Neuronal stem cell (in vitro differentiated cells): ENCODE measurements around the gene CCDC9B.

ENCODE experiments used
- DNase-seq: peaks from one replicate; pipeline ENCODE4 v3.0.0-alpha.2; 2013; ENCODE audit warnings: low spot score
- H2AFZ ChIP-seq: one replicate; pipeline ENCODE4 v1.6.1; 2013; ENCODE audit warnings: mild to moderate bottlenecking, low read length, inconsistent platforms
- H2AK5ac ChIP-seq: 2 replicates; pipeline ENCODE4 v1.6.1; 2013; ENCODE audit warnings: low read depth, mild to moderate bottlenecking, inconsistent platforms, low read length, moderate library complexity, mixed read lengths
- H2BK120ac ChIP-seq: 2 replicates; pipeline ENCODE4 v1.6.1; 2013; ENCODE audit warnings: low read depth, mild to moderate bottlenecking, inconsistent platforms, low read length, moderate library complexity, mixed read lengths
- H2BK12ac ChIP-seq: one replicate; pipeline ENCODE4 v1.6.1; 2013; ENCODE audit warnings: low read length, inconsistent platforms
- H2BK15ac ChIP-seq: 2 replicates; pipeline ENCODE4 v1.6.1; 2013; ENCODE audit warnings: mild to moderate bottlenecking, low read length, inconsistent platforms, mixed read lengths
- H2BK5ac ChIP-seq: one replicate; pipeline ENCODE4 v1.6.1; 2013; ENCODE audit warnings: inconsistent platforms, mild to moderate bottlenecking, low read length, moderate library complexity
- H3K14ac ChIP-seq: one replicate; pipeline ENCODE4 v1.6.1; 2013; ENCODE audit warnings: low read length, inconsistent platforms
- H3K18ac ChIP-seq: 2 replicates; pipeline ENCODE4 v1.6.1; 2013; ENCODE audit warnings: low read length, inconsistent platforms
- H3K23ac ChIP-seq: 2 replicates; pipeline ENCODE4 v1.6.1; 2013; ENCODE audit warnings: low read depth, mild to moderate bottlenecking, mixed read lengths, low read length, inconsistent platforms; ENCODE audit not compliant: poor library complexity
- H3K27ac ChIP-seq: replicated peaks from 3 replicates; pipeline ENCODE4 v1.5.1; 2013; ENCODE audit warnings: low read length, inconsistent platforms
- H3K27me3 ChIP-seq, 3 experiments: 2 replicates each; pipeline ENCODE4 v1.6.1; 2013; ENCODE audit warnings: low read length in 3 of 3, mild to moderate bottlenecking in 2 of 3, inconsistent platforms in 1 of 3, low read depth in 1 of 3, mixed read lengths in 1 of 3, moderate library complexity in 1 of 3; ENCODE audit not compliant: control insufficient read depth in 3 of 3, insufficient read depth in 3 of 3
- H3K36me3 ChIP-seq, 2 donors: replicated peaks in 1 of 2; 2 replicates each; pipeline ENCODE4 v1.6.1; 2013; ENCODE audit warnings: low read length in 2 of 2; ENCODE audit not compliant: control insufficient read depth in 2 of 2, insufficient read depth in 2 of 2
- H3K4ac ChIP-seq: 2 replicates; pipeline ENCODE4 v1.6.1; 2013; ENCODE audit warnings: inconsistent platforms, mild to moderate bottlenecking, low read length, moderate library complexity
- H3K4me1 ChIP-seq, 2 donors: 1 replicate in 1 of 2; 2 replicates in 1 of 2; pipeline ENCODE4 v1.6.1; 2013; ENCODE audit warnings: low read length in 2 of 2, low read depth in 1 of 2; ENCODE audit not compliant: control insufficient read depth in 2 of 2, insufficient read depth in 1 of 2
- H3K4me2 ChIP-seq: one replicate; pipeline ENCODE4 v1.6.1; 2013; ENCODE audit warnings: mild to moderate bottlenecking, low read length, inconsistent platforms; ENCODE audit not compliant: insufficient read depth, poor library complexity, severe bottlenecking
- H3K4me3 ChIP-seq, 2 donors: 2 replicates each; pipeline ENCODE4 v1.5.1; 2013; ENCODE audit warnings: low read length in 2 of 2, mild to moderate bottlenecking in 2 of 2, inconsistent platforms in 1 of 2, moderate library complexity in 1 of 2
- H3K79me1 ChIP-seq: one replicate; pipeline ENCODE4 v1.6.1; 2013; ENCODE audit warnings: low read depth, mild to moderate bottlenecking, inconsistent platforms, low read length, moderate library complexity
- H3K9ac ChIP-seq: one replicate; pipeline ENCODE4 v1.6.1; 2013; ENCODE audit warnings: mild to moderate bottlenecking, low read depth, low read length, inconsistent platforms; ENCODE audit not compliant: poor library complexity
- H3K9me3 ChIP-seq, 2 donors: replicated peaks in 1 of 2; 2 replicates each; pipeline versions ENCODE3 to v1.6.1; 2013; ENCODE audit warnings: low read length in 2 of 2, mild to moderate bottlenecking in 2 of 2, inconsistent platforms in 1 of 2, low read depth in 1 of 2, mixed read lengths in 1 of 2, moderate library complexity in 1 of 2; ENCODE audit not compliant: control insufficient read depth in 2 of 2, insufficient read depth in 1 of 2
- H4K8ac ChIP-seq: one replicate; pipeline ENCODE4 v1.6.1; 2013; ENCODE audit warnings: low read depth, mild to moderate bottlenecking, inconsistent platforms, low read length, moderate library complexity
- H4K91ac ChIP-seq: one replicate; pipeline ENCODE4 v1.6.1; 2013; ENCODE audit warnings: low read length, low read depth, mild to moderate bottlenecking, inconsistent platforms; ENCODE audit not compliant: poor library complexity
- WGBS, 2 donors: extraction: QIAGEN DNeasy Blood & Tissue Kit; methylation state at CpG; one replicate each; pipeline ENCODE4 v1.1.7; 2013; ENCODE audit warnings: missing lambda C conversion rate in 2 of 2, mixed read lengths in 1 of 2; ENCODE audit not compliant: insufficient read length in 2 of 2, insufficient replicate concordance in 1 of 2; ENCODE audit errors: extremely low coverage in 2 of 2; 5-methylcytosine and 5-hydroxymethylcytosine counted together

The CCDC9B gene

DNA sequence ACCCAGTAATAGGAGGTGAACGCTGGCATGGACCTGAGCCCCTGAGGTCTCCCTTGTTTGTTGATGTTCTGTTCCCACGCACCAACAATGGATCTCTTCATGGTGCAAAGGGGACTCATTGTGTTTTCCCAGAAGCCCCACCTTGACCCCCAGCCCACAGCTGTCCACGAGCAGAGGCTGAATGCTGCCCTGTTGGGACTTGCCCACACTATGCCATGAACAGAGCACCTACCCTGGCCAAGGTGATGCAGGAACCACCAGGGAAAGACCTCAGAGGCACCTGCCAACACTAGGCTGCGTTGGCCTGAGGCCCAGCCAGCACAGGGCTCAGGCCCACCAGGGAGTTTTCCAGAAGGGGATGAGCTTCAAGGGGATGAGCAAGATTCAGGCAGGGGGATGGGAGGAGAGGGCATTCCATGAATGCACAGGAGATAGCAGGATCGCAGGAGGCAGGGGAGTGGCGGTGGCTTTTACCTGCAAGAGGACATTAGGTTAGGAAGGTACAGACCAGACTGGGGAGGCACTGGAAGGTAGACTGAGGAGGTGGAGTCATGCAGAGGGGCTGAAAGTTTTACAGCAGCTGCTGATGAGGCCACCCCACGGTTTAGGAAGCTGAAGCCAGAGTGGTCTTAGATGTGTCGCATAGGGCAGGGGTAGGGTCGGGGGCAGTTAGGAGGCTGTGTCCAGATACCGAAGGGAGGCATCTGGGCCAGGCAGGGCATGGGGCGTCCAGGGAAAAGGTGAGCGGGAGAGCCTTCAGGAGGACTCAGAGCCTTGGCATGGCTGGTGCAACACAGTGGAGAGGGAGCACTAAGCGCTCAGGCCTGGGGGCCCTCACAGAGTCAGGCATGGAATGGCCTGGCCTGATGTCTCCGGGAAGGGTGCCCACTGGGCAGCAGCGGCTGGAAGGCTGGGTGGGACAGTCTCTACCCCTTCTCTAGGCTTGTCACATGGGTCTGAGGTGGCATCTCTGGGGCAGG lies 6.1 kb upstream of the CCDC9B start:
- Histone ChIP-seq H3K9ac (peak overlapping the region; percentile 25), H2BK12ac (no peak overlapping the region), H3K23ac (no peak overlapping the region), H2BK5ac (peak overlapping the region; percentile 7), H3K4ac (no peak overlapping the region), H2BK15ac (no peak overlapping the region), H3K27me3 (peaks cover 0 to 54% (median 0%) of the 10 kb centered on the region in 3 experiments), H4K91ac (no peak overlapping the region), H2BK120ac (no peak overlapping the region), H3K9me3 (no peaks in the 10 kb centered on the region), H3K36me3 (no peaks in the 10 kb centered on the region), H3K4me2 (no peak overlapping the region), H3K79me1 (no peaks in the 10 kb centered on the region), H3K14ac (no peak overlapping the region), H2AFZ (no peak overlapping the region), H2AK5ac (no peak overlapping the region), H3K18ac (no peak overlapping the region), H3K4me1 (no peaks in the 10 kb centered on the region), H3K27ac (no peak overlapping the region), H3K4me3 (no peak overlapping the region), H4K8ac (no peak overlapping the region)
- no CpG with 5 or more reads among the region's 15 CpGs for WGBS, 2 donors
- DNase-seq: no peak

DNA sequence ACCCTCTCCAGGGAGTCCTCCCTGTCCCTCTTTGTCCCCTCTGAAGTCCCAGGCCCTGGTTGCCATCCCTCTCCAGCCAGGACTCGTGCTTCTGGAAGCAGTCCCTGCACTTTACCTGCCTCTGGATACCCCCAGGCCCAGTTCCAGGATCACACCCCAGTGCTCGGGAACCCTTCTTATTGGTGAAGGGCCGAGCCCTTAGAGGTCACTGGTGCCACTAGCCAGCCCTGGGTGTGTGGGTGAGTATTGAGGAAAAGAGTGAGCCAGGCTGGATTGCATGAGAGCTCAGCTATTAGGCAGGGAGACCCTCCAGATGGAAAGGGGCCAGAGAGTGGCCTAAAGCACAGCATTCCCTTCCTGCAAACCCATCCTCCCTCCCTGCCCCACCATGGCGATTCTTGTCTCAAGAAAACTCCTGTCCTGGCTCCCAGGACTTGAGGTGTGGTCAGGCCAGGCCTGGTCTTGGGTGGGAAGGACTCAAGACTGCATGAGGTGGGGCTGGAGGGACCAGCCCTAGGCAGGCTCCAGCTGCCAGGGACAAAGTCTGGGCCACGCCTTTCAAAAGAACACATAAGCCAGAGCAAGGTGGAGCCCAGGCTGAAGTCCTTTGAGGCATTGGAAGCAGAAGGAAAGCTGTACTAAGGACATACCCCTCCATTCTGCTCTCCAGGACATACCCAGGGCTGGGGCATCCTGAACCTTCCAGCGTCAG lies 5.3 kb upstream of the CCDC9B start:
- Histone ChIP-seq H3K4me1 (peaks cover 0 to 2% of the 10 kb centered on the region in 2 donors), H3K27me3 (peaks cover 0 to 55% (median 0%) of the 10 kb centered on the region in 3 experiments), H3K36me3 (no peaks in the 10 kb centered on the region), H3K27ac (no peak overlapping the region), H3K4ac (no peak overlapping the region), H3K9me3 (no peaks in the 10 kb centered on the region), H3K4me3 (no peak overlapping the region), H2AK5ac (peak overlapping the region; percentile 72), H2BK5ac (peak overlapping the region; percentile 7), H2BK12ac (no peak overlapping the region), H2AFZ (no peak overlapping the region), H3K4me2 (no peak overlapping the region), H2BK15ac (no peak overlapping the region), H2BK120ac (no peak overlapping the region), H4K91ac (no peak overlapping the region), H3K18ac (no peak overlapping the region), H4K8ac (no peak overlapping the region), H3K79me1 (no peaks in the 10 kb centered on the region), H3K14ac (no peak overlapping the region), H3K23ac (no peak overlapping the region), H3K9ac (no peak overlapping the region)
- WGBS, 2 donors: no CpG with 5 or more reads among the region's 6 CpGs
- DNase-seq: no peak

DNA sequence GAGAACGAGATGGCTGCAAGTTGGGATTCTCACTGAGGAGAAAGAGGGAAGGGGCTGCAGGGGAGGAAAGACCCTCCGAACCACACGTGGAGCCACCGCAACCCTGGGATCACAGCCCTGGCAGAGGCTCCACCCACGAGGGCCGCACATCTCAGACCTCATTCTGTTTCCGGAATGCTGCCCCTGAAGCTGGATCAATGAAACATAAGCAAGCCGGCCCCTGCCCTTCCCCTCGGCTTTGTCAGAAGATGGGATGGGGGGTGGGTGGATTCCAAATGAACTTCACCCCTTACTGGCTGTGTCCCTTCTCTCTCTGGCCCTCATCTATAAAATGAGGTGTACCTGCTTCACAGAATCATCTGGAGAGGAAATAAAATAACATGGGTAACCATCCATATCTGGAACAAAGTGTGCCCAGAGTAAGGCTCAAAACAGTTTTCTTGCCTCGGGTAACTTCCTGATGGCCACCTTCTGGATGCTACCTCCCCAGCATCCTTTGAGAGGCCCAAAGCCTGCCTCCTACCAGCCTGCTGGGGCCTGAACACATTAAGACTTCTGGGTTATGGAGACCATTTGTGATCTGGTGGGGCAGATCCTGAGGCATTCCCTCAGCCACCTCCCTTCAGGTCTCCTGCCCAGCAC lies 4.6 kb upstream of the CCDC9B start:
- no peak overlapping the region for H2BK15ac ChIP-seq
- WGBS, 2 donors: no CpG with 5 or more reads among the region's 10 CpGs
- H3K18ac ChIP-seq: no peak overlapping the region

More for the DNA sequence above, 4.6 kb upstream of the CCDC9B start:
- Histone ChIP-seq H3K27ac (no peak overlapping the region), H3K14ac (no peak overlapping the region), H4K8ac (no peak overlapping the region), H3K23ac (no peak overlapping the region), H3K27me3 (peaks cover 0 to 48% (median 0%) of the 10 kb centered on the region in 3 experiments), H3K4me3 (peak overlapping the region in 1 of 2 donors; percentile 6), H2BK5ac (no peak overlapping the region), H4K91ac (no peak overlapping the region), H2AFZ (peak overlapping the region; percentile 14), H2BK12ac (peak overlapping the region; percentile 79), H2BK120ac (no peak overlapping the region), H3K9ac (no peak overlapping the region), H3K4me2 (no peak overlapping the region), H3K79me1 (no peaks in the 10 kb centered on the region), H3K36me3 (no peaks in the 10 kb centered on the region), H3K9me3 (no peaks in the 10 kb centered on the region), H2AK5ac (peak overlapping the region; percentile 80), H3K4me1 (peaks cover 2 to 7% of the 10 kb centered on the region in 2 donors), H3K4ac (no peak overlapping the region)
- no peak for DNase-seq
